Measurements from ENCODE around the gene PDZK1IP1.
"Not testable (repeated sequence)": the region's sequence is repeated elsewhere in the genome, so short reads cannot be mapped to it uniquely, and the experiment has no call there.

DNA sequence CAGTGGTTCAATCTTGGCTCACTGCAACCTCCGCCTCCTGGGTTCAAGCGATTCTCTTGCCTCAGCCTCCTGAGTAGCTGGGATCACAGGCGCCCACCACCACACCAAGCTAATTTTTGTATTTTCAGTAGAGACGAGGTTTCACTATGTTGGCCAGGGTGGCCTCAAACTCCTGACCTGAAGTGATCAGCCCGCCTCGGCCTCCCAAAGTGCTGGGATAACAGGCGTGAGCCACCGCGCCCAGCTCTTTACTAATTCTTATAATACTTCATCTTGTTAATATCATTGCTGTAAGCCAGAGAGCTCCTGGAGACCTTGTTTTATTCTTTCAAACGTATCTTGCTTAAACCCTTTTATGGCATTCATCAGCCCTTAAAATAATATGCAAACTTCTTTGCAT is 3.7 kb upstream of the PDZK1IP1 start:
- not testable (repeated sequence) for TF ChIP-seq GABPA (IDR thresholded peaks at IDR 0.05; ENCODE audit: low read depth)
- TF ChIP-seq, protein P1, sequence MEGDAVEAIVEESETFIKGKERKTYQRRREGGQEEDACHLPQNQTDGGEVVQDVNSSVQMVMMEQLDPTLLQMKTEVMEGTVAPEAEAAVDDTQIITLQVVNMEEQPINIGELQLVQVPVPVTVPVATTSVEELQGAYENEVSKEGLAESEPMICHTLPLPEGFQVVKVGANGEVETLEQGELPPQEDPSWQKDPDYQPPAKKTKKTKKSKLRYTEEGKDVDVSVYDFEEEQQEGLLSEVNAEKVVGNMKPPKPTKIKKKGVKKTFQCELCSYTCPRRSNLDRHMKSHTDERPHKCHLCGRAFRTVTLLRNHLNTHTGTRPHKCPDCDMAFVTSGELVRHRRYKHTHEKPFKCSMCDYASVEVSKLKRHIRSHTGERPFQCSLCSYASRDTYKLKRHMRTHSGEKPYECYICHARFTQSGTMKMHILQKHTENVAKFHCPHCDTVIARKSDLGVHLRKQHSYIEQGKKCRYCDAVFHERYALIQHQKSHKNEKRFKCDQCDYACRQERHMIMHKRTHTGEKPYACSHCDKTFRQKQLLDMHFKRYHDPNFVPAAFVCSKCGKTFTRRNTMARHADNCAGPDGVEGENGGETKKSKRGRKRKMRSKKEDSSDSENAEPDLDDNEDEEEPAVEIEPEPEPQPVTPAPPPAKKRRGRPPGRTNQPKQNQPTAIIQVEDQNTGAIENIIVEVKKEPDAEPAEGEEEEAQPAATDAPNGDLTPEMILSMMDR (IDR thresholded peaks at IDR 0.05; ENCODE audit: insufficient read depth, low read length): not testable (repeated sequence)
